ENCODE measurements around the gene SMURF1. TPM values are rescaled to one million over a fixed set of nuclear protein-coding genes. Genes with fewer than 3 reads are reported as not detected.
A peak's percentile ranks its signal among the peaks of the same experiment; 100 is the strongest.

SMURF1 gene
- total and polyA plus RNA-seq, 2 of the 4 experiments (the other 2 are of a cell fraction) = 13.4 to 20.3 TPM

DNA sequence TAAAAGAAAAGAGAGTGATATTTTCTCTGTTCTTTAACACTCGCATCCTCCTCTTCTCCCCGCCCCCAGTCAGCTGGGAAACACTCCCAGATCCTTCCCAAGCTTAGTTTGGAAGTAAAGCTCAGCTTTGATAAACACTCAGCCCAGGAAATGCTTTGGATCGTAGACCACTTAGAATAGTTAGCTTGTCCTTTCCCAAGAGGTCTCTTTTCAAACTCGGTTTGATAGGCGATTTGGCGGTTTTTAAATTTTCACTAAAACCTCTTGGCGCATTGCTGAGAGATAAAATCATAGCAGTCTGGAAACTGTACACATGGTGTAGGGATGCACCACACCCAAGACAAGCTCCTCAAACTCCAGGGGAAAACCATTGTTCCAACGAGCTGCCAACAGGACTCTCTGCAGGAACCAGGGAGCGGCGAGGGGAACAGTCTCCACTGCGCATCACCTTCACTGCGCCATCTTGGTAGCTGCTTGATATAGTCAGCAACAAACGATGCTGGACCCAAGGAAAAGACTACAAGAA, 22.3 kb downstream of the SMURF1 start:
- Histone ChIP-seq H3K9me1 (ENCODE audit: insufficient read depth, low read length) (peaks cover 20% of the 10 kb centered on the region), H2AK9ac (replicated peaks; ENCODE audit: low read depth, low read length, poor library complexity) (no peak overlapping the region), H2BK15ac (ENCODE audit: low read depth, low read length) (no peak overlapping the region), H2AK5ac (ENCODE audit: low read depth, low read length) (peak overlapping the region; percentile 93; the same call in 1 of the 2 replicates), H3K36me3 (ENCODE audit: control insufficient read depth, insufficient read depth, low read length) (peaks cover 3% of the 10 kb centered on the region), H3K23ac (ENCODE audit: low read depth, low read length) (no peak overlapping the region), H3K18ac (ENCODE audit: low read depth, low read length) (peak overlapping the region; percentile 48; the same call in 1 of the 2 replicates), H4K8ac (ENCODE audit: low read depth in 2 of 2, low read length in 2 of 2) (peak overlapping the region; percentile 59 to 77; a peak in 1 of 4 replicates), H4K91ac (ENCODE audit: insufficient read depth, low read depth, low read length) (peak overlapping the region; percentile 55; the same call in 1 of the 2 replicates), H3K27ac (ENCODE audit: insufficient read depth, low read length) (peak overlapping the region; percentile 91), H3K4me2 (ENCODE audit: low read depth, low read length) (no peak overlapping the region), H3K56ac (ENCODE audit: extremely low read depth, insufficient read depth, low read length) (no peak overlapping the region), H2BK120ac (ENCODE audit: low read depth, low read length) (peak overlapping the region; percentile 28; the same call in 1 of the 2 replicates), H3K4me3 (ENCODE audit: insufficient read depth, low read depth, low read length) (no peak overlapping the region), H3K4ac (ENCODE audit: low read depth, low read length) (peak overlapping the region; percentile 82; the same call in 1 of the 2 replicates), H3K27me3 (ENCODE audit: control insufficient read depth, insufficient read depth, low read length) (no peaks in the 10 kb centered on the region), H3K9ac (ENCODE audit: low read depth, low read length) (no peak overlapping the region), H4K20me1 (ENCODE audit: insufficient read depth, low read length) (peaks cover 65% of the 10 kb centered on the region), H4K5ac (ENCODE audit: low read depth, low read length) (peak overlapping the region; percentile 62), H3K79me1 (ENCODE audit: low read depth in 1 of 2, low read length in 2 of 2) (peaks cover 10 to 70% of the 10 kb centered on the region in 2 experiments), H2AFZ (replicated peaks; ENCODE audit: low read length, poor library complexity) (no peak overlapping the region), H3K4me1 (ENCODE audit: control insufficient read depth, insufficient read depth, low read length) (peaks cover 15% of the 10 kb centered on the region), H2BK20ac (ENCODE audit: low read depth, low read length) (no peak overlapping the region), H3K9me3 (ENCODE audit: control insufficient read depth, insufficient read depth, low read length) (0 out of 2 replicates have a peak, but pooled peaks cover 2% of the 10 kb centered on the region), H2BK5ac (ENCODE audit: low read depth, low read length, poor library complexity, severe bottlenecking) (peak overlapping the region; percentile 31), H3K14ac (replicated peaks; ENCODE audit: low read depth, low read length) (peak overlapping the region; percentile 82)
- intact Hi-C loops (cut with micrococcal nuclease) (no loop called here), dilution Hi-C loops (cut with HindIII; ENCODE audit: low sequenced_read_pairs, unreplicated experiment) (no loop called here), in situ Hi-C loops (cut with MboI; ENCODE audit: low sequenced_read_pairs) (no loop called here)
- ATAC-seq (ENCODE audit: low read depth) (peak; percentile 66), DNase-seq (peak; percentile 58)
- BruUV-seq (replicated peaks) = no TSS peak
- WGBS, 2 experiments (ENCODE audit: extremely low coverage in 2 of 2, insufficient read length in 1 of 2) = 77% methylated on average over 6 of the region's 13 CpGs; no CpG with 5 or more reads in 1 of the 2 experiments
- CTCF ChIA-PET = interaction anchor here (0.6 to 1.6 kb wide), 4 partner anchors 8 to 72 kb away, joined by 3 to 7 read pairs (median 4); no protein-coding TSS in a partner anchor
- TF ChIP-seq NFE2L2 (IDR thresholded peaks at IDR 0.05; ENCODE audit: low read depth, low read length) = no peak
- no peak for TF ChIP-seq CEBPB (IDR thresholded peaks at IDR 0.05; ENCODE audit: low read depth, low read length)
- no peak for TF ChIP-seq MXI1 (IDR thresholded peaks at IDR 0.05; ENCODE audit: borderline replicate concordance, low read depth, low read length)
- no peak for TF ChIP-seq MAZ (IDR thresholded peaks at IDR 0.05; ENCODE audit: borderline replicate concordance, low read depth, low read length)
- TF ChIP-seq RCOR1 (IDR thresholded peaks at IDR 0.05; ENCODE audit: insufficient replicate concordance, low read length) = no peak
- no peak for TF ChIP-seq MAFK (IDR thresholded peaks at IDR 0.05; ENCODE audit: low read depth, low read length)
- TF ChIP-seq, protein P1, sequence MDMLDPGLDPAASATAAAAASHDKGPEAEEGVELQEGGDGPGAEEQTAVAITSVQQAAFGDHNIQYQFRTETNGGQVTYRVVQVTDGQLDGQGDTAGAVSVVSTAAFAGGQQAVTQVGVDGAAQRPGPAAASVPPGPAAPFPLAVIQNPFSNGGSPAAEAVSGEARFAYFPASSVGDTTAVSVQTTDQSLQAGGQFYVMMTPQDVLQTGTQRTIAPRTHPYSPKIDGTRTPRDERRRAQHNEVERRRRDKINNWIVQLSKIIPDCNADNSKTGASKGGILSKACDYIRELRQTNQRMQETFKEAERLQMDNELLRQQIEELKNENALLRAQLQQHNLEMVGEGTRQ (IDR thresholded peaks at IDR 0.05; ENCODE audit: low read depth, low read length) = no peak
- TF ChIP-seq RAD21 (IDR thresholded peaks at IDR 0.05; ENCODE audit: low read length) = no peak
- no peak for TF ChIP-seq RFX5 (IDR thresholded peaks at IDR 0.05; ENCODE audit: low read depth, low read length)
- TF ChIP-seq BHLHE40 (IDR thresholded peaks at IDR 0.05; ENCODE audit: low read depth, low read length) = no peak
- TF ChIP-seq SMC3 (IDR thresholded peaks at IDR 0.05; ENCODE audit: low read depth, low read length) = no peak
- TF ChIP-seq CHD1 (IDR thresholded peaks at IDR 0.05; ENCODE audit: low read depth, low read length) = no peak
- TF ChIP-seq, protein P2, sequence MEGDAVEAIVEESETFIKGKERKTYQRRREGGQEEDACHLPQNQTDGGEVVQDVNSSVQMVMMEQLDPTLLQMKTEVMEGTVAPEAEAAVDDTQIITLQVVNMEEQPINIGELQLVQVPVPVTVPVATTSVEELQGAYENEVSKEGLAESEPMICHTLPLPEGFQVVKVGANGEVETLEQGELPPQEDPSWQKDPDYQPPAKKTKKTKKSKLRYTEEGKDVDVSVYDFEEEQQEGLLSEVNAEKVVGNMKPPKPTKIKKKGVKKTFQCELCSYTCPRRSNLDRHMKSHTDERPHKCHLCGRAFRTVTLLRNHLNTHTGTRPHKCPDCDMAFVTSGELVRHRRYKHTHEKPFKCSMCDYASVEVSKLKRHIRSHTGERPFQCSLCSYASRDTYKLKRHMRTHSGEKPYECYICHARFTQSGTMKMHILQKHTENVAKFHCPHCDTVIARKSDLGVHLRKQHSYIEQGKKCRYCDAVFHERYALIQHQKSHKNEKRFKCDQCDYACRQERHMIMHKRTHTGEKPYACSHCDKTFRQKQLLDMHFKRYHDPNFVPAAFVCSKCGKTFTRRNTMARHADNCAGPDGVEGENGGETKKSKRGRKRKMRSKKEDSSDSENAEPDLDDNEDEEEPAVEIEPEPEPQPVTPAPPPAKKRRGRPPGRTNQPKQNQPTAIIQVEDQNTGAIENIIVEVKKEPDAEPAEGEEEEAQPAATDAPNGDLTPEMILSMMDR (conservative IDR thresholded peaks at IDR 0.05; ENCODE audit: low read depth, low read length) = no peak
- TF ChIP-seq, protein P3, sequence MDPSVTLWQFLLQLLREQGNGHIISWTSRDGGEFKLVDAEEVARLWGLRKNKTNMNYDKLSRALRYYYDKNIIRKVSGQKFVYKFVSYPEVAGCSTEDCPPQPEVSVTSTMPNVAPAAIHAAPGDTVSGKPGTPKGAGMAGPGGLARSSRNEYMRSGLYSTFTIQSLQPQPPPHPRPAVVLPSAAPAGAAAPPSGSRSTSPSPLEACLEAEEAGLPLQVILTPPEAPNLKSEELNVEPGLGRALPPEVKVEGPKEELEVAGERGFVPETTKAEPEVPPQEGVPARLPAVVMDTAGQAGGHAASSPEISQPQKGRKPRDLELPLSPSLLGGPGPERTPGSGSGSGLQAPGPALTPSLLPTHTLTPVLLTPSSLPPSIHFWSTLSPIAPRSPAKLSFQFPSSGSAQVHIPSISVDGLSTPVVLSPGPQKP (IDR thresholded peaks at IDR 0.05; ENCODE audit: borderline replicate concordance, low read depth, low read length) = no peak
- POLR2A ChIA-PET (ENCODE audit: unreplicated experiment) = no interaction called here
